Keratinocyte (primary cell): Measurements from ENCODE around the gene ADSS2.

ENCODE experiments used
- EZH2 ChIP-seq: IDR thresholded peaks from one replicate; pipeline ENCODE4 v1.6.1; 2012; ENCODE audit warnings: inconsistent platforms, mild to moderate bottlenecking, low read length, moderate library complexity
- TF ChIP-seq, protein P1 (sequence below), 3 experiments: IDR thresholded peaks in 1 of 3; conservative IDR thresholded peaks in 1 of 3; optimal IDR thresholded peaks in 1 of 3; 2 replicates in 2 of 3; 3 replicates in 1 of 3; pipeline versions ENCODE3 to v1.5.1; 2011; ENCODE audit warnings: low read length in 3 of 3, mild to moderate bottlenecking in 3 of 3, moderate library complexity in 2 of 3, control low read depth in 1 of 3, inconsistent platforms in 1 of 3; ENCODE audit not compliant: insufficient read depth in 2 of 3; ENCODE audit errors: extremely low read depth in 1 of 3

DNA sequence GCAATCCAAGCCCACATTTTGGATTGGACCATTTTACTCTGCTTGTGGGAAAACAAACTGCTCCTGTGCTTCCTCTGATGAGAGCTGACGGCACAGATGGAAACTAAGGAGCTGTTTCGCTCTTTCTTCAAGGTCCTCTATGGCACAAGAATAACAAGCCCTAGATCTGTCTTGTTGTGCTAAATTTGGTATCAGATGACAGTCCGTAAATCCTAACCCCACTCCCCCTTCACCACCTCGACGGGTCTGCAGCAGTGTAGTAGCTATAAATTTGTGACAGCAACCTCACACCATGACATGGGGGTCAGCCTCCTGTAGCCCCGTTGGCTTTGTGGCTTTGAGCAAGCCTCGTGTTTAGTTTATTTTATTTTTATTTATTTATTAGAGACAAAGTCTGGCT lies 85.9 kb downstream of the ADSS2 start:
- TF ChIP-seq, protein P1, sequence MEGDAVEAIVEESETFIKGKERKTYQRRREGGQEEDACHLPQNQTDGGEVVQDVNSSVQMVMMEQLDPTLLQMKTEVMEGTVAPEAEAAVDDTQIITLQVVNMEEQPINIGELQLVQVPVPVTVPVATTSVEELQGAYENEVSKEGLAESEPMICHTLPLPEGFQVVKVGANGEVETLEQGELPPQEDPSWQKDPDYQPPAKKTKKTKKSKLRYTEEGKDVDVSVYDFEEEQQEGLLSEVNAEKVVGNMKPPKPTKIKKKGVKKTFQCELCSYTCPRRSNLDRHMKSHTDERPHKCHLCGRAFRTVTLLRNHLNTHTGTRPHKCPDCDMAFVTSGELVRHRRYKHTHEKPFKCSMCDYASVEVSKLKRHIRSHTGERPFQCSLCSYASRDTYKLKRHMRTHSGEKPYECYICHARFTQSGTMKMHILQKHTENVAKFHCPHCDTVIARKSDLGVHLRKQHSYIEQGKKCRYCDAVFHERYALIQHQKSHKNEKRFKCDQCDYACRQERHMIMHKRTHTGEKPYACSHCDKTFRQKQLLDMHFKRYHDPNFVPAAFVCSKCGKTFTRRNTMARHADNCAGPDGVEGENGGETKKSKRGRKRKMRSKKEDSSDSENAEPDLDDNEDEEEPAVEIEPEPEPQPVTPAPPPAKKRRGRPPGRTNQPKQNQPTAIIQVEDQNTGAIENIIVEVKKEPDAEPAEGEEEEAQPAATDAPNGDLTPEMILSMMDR (optimal IDR thresholded peaks at IDR 0.05 in 1 of 3, IDR thresholded peaks at IDR 0.05 in 1 of 3, conservative IDR thresholded peaks at IDR 0.05 in 1 of 3; ENCODE audit: extremely low read depth in 1 of 3, insufficient read depth in 2 of 3, low read length in 3 of 3) = no peak
- TF ChIP-seq EZH2 = no peak
